Lower leg skin (tissue), 3 donors: ENCODE results near the gene SPRED3.
"Not testable (repeated sequence)": the region's sequence is repeated elsewhere in the genome, so short reads cannot be mapped to it uniquely, and the experiment has no call there.

ENCODE experiments used
- CTCF ChIP-seq, 3 donors: fragments of 450-650 bp; IDR thresholded peaks; one replicate each; pipeline ENCODE4 v1.5.1; 2016; ENCODE audit warnings: antibody characterized with exemption in 3 of 3, mild to moderate bottlenecking in 3 of 3, moderate library complexity in 2 of 3
- POLR2A ChIP-seq, 2 donors: fragments of 450-650 bp; IDR thresholded peaks; one replicate each; pipeline ENCODE4 v1.6.1; 2016 to 2017; ENCODE audit warnings: antibody characterized with exemption in 2 of 2, mild to moderate bottlenecking in 1 of 2, moderate library complexity in 1 of 2

- not testable (repeated sequence) for TF ChIP-seq CTCF, POLR2A (IDR thresholded peaks at IDR 0.05)
These were observed 23.4 kb downstream of the SPRED3 start for GRCh38 chr19:38411898-38412297.
